Middle frontal gyrus (tissue), 1 donor: ENCODE data around the gene RPS6KA2.

Experiments
- DNase-seq: peaks from one replicate; pipeline ENCODE4 v3.0.0-alpha.2; 2015; ENCODE audit warnings: low spot score; ENCODE audit errors: extremely low spot score

Gene RPS6KA2

DNA sequence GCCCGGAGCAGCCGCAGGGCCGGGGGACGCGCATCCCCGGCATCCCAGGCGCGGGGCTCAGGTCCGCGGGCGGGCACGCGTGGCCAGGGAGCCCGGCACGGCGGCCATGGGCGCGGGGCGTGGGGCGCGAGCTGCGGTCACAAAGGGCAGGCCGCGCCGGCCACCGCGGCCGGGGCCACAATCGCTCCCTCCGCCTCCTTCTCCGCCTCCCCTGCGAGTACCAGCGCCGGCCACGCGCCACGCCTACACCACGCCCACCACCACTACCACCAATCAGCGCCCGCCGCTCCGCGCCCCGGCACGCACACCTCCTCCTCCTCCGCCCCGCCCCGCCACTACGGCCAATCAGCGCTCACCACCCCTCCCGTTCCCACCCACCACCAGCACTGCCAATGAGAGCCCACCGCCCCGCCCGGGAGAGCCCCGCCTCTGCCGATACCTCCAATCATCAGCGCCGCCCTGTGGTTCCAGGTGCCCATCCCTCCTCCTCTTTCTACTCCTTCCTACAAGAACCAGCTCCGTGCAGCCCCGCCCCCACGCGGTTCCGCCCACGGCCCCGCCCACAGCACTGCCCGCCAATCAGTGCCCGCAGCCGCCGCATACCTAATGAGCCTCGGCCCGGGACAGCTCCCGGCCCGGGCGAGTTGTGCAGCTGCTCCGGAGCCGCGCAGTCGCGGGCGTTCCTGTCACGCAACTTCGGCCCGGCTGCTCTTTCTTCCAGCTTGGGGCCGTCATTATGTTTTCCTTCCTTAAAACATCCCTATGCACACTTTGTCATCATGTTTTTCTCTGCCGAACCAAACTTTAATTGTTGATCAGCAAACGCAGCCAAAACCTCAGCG is at the start of gene RPS6KA2:
Gene RPS6KA2, minus strand, starts transcription at position 219 of the 842 bp plus-strand sequence. CDS start 232 bp downstream, outside the sequence.
- DNase-seq, result peak; percentile 96

DNA sequence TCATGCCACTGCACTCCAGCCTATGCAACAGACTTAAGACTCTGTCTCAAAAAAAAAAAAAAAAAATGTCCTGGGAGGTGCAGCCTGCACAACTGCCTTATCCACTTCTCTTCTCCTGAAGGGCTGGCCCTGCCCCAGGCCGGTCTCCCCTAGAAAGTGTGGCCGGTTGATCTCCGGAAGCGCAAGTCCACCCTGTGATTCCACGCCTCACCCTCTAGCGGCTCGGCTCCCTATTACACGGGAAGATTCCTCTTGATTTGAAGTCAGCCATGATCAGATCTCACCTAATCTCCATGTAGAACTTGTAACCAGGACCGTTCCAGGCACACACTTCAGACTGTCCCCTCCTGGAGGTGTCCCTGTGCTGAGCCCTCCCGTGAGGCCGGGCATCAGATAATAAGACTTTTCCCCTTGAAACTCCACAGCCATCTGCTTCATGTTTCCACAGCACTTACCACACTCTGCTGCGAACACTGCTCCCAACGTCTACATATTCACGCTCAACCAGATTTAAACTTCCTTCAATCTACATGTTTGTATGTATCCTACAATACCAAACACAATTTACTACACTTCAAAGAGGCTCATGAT is 49.3 kb upstream of the RPS6KA2 start:
- no peak for DNase-seq

DNA sequence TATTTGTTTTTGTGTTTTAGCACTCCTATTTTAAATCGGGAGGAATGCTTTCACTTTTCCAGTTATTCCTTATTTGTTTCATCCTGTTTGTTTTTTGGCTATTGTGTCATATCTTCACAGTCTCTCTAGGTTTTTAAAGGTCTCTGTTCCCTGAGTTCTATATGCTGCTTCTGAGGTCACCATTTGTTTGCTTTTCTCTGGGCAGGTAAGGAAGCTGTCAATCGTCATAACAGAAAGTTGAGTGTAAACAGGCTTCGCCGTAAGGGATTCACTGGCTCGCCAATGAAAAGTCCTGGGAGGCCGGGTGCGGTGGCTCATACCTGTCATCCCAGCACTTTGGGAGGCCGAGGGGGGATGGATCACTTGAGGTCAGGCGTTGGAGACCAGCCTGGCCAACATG is 48.7 kb upstream of the RPS6KA2 start:
- DNase-seq, result no peak

DNA sequence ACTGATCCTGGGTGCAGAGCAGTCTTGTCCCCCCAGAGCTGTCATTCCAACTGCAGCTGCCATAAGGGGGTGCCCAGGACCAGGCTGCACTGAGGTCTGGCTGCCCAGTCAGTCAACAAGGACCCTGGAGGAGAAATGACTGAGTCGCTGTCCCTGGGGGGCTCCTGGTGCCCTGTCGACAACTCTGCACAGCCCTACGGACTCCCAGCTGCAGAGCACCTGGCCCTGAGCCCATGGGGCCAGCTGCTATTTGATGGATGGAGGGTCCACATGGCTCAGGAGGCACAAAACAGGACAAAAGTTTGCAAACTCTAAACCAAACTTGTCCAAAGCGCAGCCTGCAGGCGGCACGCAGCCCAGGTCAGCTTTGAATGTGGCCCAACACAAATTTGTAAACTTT is 46.3 kb upstream of the RPS6KA2 start:
- no peak for DNase-seq

DNA sequence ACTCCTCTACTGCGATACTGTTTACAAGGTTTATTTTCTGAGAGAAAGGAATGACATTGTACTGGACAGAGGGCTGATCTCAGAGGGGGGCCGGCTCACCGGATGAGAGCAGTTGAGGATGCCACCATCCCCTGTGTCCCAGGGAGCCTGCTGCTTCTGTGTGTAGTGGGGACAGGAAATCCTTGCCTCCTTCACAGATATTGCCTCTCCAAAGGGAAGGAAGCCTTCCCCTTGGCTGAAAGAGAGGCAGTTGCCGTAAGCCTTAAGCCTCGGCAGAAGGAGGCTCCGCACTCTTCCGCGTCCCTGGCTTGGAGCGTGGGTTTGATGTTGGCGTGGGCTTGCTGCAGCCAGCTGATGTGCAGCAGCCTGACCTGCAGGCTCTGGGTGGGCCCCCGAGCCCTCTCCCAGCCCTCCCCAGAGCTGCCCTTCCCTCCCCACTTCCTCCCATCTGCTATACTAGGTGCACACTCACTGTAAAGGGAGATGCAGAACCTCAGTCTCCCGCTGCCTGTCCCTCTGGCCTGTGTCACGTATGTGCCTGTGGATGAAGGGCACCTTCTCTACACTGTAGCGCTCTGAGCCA is 45.7 kb upstream of the RPS6KA2 start:
- no peak for DNase-seq

DNA sequence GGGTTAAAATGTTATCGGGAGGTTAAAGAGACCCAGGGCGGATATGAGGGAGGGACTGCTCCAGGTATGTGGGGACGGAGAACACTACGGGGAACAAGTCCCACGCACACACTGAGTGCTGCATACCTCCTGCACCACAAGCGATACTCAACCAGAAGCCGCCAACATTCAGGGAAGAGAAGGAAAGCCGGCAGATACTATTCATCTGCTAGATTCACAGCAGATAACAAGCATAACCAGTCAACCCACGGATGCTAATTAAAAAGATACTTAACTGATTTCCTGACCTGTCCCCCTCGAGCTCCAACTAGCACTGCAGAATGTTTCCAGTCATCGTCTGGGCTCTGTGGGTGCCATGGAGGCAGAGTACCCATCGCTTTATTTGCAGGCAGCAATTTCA is 45.1 kb upstream of the RPS6KA2 start:
- no peak for DNase-seq

DNA sequence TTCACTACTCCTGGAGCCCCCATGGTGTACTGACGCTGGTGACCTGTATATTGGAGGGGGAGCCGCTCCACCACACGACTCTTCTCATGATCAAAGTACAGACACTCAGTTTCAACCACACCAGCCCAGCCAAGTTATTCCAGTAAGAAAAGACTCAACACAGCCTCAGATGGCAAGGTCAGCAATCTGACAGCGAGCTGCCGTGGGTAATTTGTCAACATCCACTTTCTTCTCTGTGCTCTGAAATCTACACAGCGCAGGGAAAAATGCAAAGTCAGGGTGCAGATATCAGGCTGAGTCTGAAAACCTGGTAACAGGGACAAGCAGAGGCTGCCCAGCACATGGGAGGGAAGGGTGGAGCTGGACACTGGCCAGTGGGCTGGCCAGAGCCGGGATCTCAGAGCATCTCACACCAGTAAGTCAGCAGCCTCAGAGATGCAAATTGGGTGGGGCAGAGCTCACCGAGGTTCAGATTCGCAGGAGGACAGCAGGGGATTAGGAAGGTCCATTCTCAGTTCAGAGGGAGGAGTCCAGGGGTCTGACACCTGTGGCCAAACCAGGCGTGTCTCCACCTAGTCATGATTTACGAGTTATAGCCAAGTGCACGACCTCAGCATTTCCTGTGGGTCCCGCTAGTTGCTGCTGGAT is 44.5 kb upstream of the RPS6KA2 start:
- no peak for DNase-seq

DNA sequence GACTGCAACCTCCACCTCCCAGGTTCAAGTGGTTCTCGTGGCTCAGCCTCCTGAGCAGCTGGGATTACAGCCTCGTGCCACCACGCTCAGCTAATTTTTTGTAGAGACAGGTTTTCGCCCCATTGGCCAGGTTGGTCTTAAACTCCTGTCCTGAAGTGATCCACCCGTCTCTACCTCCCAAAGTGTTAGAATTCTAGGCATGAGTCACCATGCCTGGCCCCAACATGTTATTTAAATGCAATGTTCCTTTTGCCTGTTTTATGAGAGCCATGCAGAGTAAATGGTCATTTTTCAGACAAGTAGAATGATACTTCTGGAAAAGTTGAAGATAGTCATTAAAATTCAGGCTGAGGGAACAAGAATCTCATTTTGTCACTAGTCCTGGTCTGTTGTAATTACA is 43.8 kb upstream of the RPS6KA2 start:
- no peak for DNase-seq

DNA sequence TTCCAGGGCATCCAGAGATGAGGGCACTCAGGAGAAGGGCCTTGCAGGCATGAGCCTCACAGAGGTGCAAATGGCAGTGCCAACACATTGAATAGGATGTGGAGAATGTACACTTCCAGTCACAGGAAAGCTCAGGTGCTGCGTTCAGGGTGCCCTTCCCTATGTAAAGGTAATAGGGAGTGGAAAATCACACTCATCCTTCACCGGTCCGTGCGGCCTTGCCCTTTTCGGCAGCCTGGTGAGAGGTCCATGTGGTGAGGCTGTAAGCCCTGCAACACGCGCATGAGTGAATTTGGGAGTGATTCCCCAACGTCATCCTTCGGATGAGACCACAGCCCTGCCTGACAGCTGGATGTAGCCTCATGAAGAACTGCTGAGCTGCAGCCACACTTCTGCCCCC is 43.0 kb upstream of the RPS6KA2 start:
- DNase-seq, result no peak

DNA sequence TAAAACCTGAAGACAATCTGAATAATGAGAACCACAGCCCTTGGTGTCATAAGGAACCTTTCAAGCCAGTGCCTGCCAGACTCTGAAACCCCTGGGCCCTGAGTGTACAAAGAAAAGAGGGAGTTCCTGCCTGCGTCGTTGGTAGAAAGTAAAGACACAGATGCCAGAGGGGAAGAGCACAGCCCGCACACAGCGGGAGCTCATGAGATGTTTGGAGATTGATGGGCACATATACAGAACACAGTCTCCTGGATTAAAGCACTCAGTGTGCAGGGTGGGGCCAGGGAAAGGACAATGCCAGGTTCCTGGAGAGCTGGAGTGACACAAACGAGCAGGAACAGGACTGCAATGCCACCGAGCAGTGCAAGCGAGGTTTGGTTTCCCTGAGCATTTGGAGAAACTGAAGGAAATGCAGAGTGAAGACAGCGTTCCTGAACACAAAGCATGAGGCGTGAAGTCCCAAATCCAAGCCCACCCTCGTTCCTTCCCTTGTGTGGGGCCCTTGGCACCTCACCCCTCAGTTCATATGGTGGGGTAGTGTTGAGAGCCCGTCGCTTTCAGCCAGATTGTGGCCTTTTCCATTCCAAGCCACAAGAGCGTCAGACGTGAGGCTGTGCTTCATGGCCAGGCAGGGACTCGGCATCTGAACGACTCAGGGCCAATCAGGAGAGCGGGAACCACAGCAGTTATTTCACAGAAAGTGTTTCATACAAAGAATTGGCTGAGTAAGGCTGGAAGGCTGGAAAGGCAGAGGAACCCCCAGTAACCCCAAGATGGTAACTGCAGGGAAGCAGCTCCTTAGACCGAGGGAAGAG is 41.0 kb upstream of the RPS6KA2 start:
- no peak for DNase-seq

DNA sequence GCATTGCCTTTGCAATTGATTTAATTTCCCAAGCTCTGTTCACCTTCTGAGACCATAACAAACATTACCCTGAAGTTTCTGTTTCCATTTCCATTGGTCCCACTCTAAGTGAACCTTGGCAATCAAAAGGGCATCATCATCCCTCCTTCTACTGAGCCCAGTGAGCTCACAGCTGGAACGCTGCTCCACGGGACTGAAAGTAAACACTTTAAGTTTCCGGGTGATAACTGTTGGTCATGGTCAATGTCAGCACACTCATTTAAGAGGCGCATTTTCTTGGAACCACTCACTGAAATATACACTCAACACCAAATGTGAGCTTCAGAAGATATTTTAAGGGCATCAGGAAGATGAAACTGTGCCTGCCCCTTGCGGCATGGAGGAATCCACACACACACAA is 37.1 kb upstream of the RPS6KA2 start:
- DNase-seq, result no peak

DNA sequence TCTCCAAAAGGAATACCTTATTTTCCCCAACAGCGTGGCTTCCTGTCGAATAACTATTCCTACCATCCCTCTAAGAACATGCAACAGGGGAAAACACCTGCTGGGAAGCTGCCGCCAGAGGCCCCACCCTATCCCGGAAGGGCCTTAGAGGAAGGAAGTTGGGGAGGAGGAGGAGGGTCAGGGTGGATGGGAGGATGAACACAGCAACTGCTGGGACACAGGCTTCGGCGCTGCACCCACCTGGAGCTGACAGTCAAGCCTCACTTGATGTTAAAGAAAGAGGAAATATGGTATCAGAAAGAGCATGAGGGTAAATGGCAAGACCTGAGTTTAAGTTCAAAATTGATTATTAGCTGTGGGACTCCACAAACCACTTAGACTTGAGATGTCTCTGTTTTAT is 36.5 kb upstream of the RPS6KA2 start:
- DNase-seq, result no peak

DNA sequence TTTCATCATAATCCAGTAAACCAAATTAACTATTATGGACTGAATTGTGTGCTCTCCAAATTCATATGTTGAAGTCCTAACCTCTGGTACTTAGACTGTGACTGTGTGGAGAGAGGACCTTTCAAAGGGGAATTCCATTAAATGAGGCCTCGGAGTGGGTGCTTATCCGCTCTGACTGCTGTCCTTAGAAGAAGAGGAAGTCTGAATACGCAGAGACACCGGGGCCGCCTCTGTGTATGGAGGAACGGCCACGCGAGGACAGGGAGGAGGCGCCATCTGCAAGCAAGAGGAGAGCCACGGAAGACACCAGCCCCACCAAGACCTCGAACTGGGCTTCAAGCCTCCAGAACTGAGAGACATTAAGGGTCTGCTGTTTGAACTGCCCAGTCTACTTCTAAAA is 35.6 kb upstream of the RPS6KA2 start:
- DNase-seq, result no peak

DNA sequence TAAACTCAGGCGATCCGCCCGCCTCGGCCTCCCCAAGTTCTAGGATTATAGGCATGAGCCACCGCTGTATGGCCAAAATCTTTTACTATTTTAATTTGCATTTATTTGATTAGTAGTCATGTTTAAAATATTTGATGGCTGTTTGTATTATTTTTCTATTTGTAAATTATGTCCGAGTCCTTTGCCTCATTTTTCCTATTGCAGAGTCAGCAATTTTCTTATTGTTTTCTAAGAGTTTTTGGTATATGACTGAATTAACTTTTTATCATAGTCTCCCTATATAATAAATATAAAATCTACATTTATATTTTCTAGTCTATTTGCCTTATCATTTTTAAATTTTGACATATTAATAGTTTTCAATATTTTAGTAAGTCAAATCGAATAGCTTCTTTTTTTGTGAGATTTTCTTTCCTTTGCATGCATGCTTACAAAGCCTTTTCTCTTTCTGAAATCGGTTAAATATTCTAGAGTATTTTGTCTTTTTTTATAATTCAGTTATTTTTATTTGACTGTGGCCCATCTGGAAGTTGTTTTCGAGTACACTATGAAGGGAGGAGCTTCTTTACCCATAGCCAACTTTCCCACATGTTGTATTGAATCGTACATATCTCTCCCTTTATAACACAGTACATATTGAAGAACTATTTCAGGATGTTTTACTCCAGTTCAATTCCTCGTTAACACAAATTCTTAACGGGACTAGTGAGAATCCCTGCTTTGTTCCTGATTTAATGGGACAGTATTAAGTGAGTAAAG is 34.5 kb upstream of the RPS6KA2 start:
- no peak for DNase-seq

DNA sequence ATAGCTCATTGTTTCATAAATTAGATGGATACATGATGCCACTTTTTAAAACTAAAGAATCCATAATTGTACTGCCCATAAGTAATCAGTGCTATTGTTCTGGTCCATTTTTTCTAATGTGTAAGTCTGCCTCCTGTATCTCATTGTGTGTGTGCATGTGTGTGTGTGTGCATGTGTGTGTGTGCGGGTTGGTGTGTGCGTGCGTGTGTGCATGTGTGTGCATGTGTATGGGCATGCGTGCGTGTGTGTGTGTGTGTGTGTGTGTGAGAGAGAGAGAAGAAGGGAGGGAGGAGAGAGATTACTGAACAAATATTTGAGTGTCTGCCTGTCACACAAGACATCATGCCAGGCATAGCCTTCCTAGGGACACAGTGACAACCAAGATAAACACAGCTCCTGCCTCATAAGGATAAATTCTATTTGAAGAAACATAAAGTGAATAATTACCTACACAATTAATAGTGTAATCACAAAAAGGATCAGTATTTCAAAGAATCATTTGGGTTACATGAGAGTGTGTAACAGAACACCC is 33.2 kb upstream of the RPS6KA2 start:
- no peak for DNase-seq

DNA sequence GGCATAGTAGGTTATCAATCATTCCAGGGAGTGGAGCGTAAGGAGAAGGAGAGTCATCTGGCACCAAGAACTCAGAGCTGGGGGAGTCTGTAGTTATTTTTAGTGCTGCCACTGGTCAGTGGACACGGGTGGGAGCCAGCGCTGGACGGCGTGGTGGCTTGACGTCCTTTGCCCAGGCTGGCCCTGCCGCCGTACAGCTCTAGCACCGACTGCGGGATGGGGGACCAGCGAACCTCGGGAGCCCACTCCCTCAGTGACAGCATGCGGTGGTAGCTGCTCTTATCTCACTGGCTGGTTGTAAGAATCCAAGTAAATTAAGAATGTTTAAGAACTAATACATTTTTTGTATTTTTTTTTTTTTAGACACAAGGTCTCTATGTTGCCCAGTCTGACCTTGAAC is 32.5 kb upstream of the RPS6KA2 start:
- DNase-seq, result no peak

DNA sequence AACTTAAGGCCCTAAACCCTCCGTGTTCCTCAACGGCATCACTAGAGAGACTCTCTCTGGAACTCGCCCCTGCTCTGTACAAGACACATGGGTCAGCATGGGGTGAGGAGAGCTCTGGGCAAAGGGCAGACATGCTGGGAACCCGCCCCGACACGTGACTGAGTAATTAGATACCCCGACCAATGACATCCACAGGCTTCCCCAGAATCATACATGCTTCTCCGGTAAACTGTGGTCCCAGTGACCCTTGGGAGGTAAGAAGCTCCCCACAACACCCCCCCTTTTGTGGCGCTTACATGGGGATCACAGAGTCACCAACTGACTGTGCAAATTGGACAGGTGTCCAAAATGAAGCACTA is 31.7 kb upstream of the RPS6KA2 start:
- DNase-seq, result no peak

DNA sequence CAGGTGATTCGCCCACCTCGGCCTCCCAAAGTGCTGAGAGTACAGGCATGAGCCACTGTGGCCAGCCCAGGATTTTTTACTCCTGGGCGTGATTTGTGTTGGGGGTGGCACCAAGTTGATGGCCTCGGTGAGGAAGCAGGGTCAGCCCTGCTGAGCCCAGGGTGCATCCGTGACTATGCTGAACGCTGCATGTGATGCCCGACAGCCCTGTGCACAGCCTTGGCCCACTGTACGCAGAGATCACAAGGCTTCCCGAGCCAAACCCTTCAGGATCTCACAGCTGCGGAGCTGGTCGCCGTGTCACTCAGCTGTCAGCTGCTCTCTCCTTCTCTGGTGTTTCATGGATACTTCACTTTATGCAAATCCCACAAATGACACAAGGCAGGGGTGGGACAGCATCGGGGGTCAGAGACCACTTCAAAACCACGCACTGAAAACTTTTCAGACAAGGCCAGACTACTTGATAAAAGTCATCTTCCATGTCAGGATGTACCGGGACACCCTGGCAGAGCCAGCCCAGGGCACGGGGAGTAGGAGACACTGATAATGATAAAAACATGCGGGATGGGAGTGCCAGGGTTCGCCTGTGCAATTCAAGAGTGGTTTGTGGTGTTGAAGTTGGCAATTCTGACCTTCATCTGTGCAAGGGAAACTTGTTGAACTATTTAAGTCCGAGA is 31.2 kb upstream of the RPS6KA2 start:
- DNase-seq, result no peak

DNA sequence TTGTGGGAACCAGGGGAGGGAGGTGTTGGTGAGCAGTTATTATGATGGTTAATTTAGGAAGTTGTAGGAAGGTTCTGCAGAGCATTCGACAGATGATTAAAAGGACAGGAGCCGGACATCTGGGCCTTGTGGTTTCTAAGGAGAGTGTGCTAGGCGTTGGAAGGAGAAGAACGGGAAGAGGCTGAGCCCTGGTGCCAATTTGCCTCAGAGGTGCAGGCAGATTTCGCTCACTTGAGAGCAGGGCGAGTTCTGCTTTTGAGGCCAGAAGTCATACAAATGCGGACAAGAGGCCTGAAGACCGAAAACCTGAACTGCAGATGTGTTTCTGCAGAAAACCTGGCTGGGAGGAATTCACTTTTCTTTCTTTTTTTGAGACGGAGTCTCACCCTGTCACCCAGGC is 30.5 kb upstream of the RPS6KA2 start:
- no peak for DNase-seq
